ENCODE measurements around the gene F12. TPM values are rescaled to one million over a fixed set of nuclear protein-coding genes. Genes with fewer than 3 reads are reported as not detected.
A peak's percentile ranks its signal among the peaks of the same experiment; 100 is the strongest.

The F12 gene
- polyA plus RNA-seq, 1 experiment, result 0.35 TPM

- DNase-seq (ENCODE audit: low read depth, low spot score), result no peak
- TF ChIP-seq CTCF (IDR thresholded peaks at IDR 0.05; ENCODE audit: low read depth, low read length), result no peak
- ChIA-PET CTCF (interaction anchor here (0.6 to 15.6 kb wide), 11 partner anchors 17 to 320 kb away, joined by 3 to 205 read pairs (median 4); no protein-coding TSS in a partner anchor), POLR2A (interaction anchor here (0.5 to 2.8 kb wide), 8 partner anchors 19 to 257 kb away, joined by 3 to 15 read pairs (median 3); partner anchors contain the start of gene GRK6)
- H3K4me3 ChIP-seq (ENCODE audit: low read depth, low read length), result peak within 1 kb of the TSS; percentile 73
- peak within 1 kb of the TSS; percentile 39 for H3K27ac ChIP-seq (ENCODE audit: low read depth, low read length)
- H3K9me3 ChIP-seq (ENCODE audit: control insufficient read depth, insufficient read depth, low read length), result no peaks in the 10 kb centered on the region
- H3K27me3 ChIP-seq (ENCODE audit: control insufficient read depth, insufficient read depth, low read length), result no peaks in the 10 kb centered on the region
These were observed 37.1 kb upstream of the F12 start, which contains the start of gene PRR7 for GRCh38 chr5:177446200-177447065. Gene PRR7, plus strand, starts transcription at chr5:177446814. Its CDS starts 8,254 bp downstream, at chr5:177455068.

DNA sequence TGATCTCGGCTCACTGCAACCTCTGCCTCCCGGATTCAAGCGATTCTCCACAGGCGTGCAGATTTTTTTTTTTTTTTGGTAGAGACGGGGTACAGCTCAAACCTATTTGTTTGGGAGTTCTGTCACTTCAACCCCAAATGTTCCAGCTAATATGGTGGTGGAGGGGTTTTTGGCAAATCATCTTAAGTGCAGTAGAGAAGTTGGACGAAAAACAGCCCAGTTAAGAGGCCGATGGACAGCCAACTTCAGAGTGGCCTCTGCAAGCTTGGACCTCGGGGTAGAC, 36.5 kb upstream of the F12 start:
- DNase-seq (ENCODE audit: low read depth, low spot score), result no peak
- no peak for TF ChIP-seq CTCF (IDR thresholded peaks at IDR 0.05; ENCODE audit: low read depth, low read length)
- CTCF ChIA-PET, result interaction anchor here (0.6 to 15.6 kb wide), 10 partner anchors 17 to 319 kb away, joined by 3 to 205 read pairs (median 4); no protein-coding TSS in a partner anchor
- POLR2A ChIA-PET, result interaction anchor here (0.5 to 2.4 kb wide), 6 partner anchors 19 to 141 kb away, joined by 3 to 15 read pairs (median 3); partner anchors contain the start of gene GRK6
- H3K27me3 ChIP-seq (ENCODE audit: control insufficient read depth, insufficient read depth, low read length), result no peaks in the 10 kb centered on the region
- peak overlapping the region; percentile 73 for H3K4me3 ChIP-seq (ENCODE audit: low read depth, low read length)
- H3K27ac ChIP-seq (ENCODE audit: low read depth, low read length), result no peak overlapping the region
- no peaks in the 10 kb centered on the region for H3K9me3 ChIP-seq (ENCODE audit: control insufficient read depth, insufficient read depth, low read length)

DNA sequence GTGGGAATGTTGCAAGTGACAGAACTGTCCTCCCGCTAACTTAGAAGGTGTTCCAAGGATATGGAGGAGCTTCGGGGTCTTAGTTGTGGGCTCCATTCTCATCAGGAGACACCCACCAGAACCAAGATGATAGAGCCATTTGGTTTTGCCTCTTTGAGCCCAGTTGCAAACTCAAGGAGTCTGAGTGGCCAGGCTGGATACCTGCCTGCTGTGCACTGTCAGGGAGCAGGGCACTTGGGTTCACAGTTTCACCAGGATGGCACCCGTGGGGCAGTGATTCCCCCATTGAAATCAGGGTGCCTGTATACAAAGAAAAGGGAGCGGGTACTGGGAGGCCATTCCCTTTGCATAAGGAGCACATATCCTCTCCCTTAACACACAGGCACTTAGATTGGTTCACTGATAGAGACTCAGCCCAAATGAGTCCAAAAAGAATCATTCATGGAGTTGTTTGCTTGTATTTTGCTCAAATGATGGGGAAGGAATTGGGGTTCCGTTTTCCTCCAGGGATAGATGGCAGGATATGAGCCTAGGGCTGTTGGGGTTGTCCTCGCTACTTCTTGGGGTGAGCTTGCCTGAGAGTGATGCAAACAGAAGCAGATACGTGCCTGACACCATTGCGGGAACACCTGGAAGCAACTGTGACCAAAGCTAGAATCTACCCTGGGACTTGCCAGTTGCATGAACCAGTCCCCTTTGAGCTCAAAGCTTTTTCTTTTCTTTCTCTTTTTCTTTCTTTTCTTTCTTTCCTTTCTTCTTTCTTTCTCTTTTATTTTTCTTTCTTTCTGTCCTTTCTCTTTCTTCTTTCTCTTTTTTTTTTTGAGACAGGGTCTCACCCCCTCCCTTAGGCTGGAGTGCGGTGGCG, 35.9 kb upstream of the F12 start:
- H3K27ac ChIP-seq (ENCODE audit: low read depth, low read length), result no peak overlapping the region
- no peak for DNase-seq (ENCODE audit: low read depth, low spot score)
- ChIA-PET CTCF (interaction anchor here (0.6 to 15.6 kb wide), 13 partner anchors 12 to 135 kb away, joined by 3 to 205 read pairs (median 4); no protein-coding TSS in a partner anchor), POLR2A (interaction anchor here (0.5 to 2.4 kb wide), 6 partner anchors 18 to 41 kb away, joined by 3 to 15 read pairs (median 6); partner anchors contain the start of gene GRK6)
- H3K27me3 ChIP-seq (ENCODE audit: control insufficient read depth, insufficient read depth, low read length), result no peaks in the 10 kb centered on the region
- no peak overlapping the region for H3K4me3 ChIP-seq (ENCODE audit: low read depth, low read length)
- H3K9me3 ChIP-seq (ENCODE audit: control insufficient read depth, insufficient read depth, low read length), result no peaks in the 10 kb centered on the region
- TF ChIP-seq CTCF (IDR thresholded peaks at IDR 0.05; ENCODE audit: low read depth, low read length), result no peak

DNA sequence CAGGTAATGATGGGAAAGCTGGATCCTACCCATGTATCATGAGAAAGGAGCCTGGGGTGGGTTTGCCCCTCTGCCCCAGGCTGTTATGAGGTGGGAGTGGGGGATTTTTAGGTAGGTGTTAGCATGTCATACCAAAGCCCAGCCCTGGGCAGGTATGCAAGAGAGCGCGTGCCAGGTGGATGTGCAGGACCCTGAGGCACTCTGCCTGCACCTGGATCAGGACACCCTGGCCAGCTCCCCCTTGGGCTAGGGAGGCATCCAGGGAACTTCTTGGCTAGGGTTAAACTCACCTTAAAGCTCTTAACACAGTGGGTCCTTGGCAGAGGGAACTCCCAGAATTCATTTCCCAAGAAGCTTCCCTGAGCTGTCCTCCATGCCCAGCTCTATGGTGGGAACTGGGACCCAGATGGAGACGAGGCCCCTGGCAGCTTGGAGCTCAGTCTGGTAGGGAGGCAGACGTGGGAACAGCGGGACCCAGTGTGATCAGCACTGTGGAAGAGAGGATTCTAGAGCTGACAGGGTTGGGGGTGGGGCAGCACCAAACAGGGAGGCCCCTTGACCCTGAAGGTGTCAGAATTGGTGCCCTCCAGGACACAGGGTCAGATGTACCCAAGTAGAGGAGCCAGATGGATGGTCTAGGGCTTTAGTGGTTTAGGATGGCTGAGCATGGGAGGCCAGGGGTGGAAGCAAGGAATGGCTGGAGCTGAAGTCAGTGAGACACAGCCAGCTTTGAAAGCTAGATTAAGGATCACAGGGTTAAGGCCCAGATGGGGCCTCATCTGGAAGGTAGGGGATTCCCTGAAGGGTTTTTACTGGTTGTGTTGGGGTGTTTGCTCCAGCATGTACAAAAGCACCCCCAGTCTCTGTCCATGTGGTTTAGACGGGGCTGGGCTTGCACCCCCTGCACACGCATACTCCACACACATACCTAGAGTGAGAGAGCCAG, 35.0 kb upstream of the F12 start:
- Histone ChIP-seq H3K27ac (ENCODE audit: low read depth, low read length) (no peak overlapping the region), H3K27me3 (ENCODE audit: control insufficient read depth, insufficient read depth, low read length) (no peaks in the 10 kb centered on the region), H3K4me3 (ENCODE audit: low read depth, low read length) (no peak overlapping the region), H3K9me3 (ENCODE audit: control insufficient read depth, insufficient read depth, low read length) (no peaks in the 10 kb centered on the region)
- CTCF ChIA-PET, result interaction anchor here (0.6 to 15.6 kb wide), 8 partner anchors 13 to 78 kb away, joined by 3 to 205 read pairs (median 4); no protein-coding TSS in a partner anchor
- POLR2A ChIA-PET, result interaction anchor here (0.8 to 1.3 kb wide), 5 partner anchors 8 to 21 kb away, joined by 3 to 12 read pairs (median 4); partner anchors contain the start of gene GRK6
- no peak for TF ChIP-seq CTCF (IDR thresholded peaks at IDR 0.05; ENCODE audit: low read depth, low read length)
- no peak for DNase-seq (ENCODE audit: low read depth, low spot score)

Measured in AG04450 (cell line).